Measurements from ENCODE around the gene DDI2. TPM values are rescaled to one million over a fixed set of nuclear protein-coding genes. Genes with fewer than 3 reads are reported as not detected.

The DDI2 gene
- total RNA-seq, 1 experiment from 2014 or later: 9.1 TPM

DNA sequence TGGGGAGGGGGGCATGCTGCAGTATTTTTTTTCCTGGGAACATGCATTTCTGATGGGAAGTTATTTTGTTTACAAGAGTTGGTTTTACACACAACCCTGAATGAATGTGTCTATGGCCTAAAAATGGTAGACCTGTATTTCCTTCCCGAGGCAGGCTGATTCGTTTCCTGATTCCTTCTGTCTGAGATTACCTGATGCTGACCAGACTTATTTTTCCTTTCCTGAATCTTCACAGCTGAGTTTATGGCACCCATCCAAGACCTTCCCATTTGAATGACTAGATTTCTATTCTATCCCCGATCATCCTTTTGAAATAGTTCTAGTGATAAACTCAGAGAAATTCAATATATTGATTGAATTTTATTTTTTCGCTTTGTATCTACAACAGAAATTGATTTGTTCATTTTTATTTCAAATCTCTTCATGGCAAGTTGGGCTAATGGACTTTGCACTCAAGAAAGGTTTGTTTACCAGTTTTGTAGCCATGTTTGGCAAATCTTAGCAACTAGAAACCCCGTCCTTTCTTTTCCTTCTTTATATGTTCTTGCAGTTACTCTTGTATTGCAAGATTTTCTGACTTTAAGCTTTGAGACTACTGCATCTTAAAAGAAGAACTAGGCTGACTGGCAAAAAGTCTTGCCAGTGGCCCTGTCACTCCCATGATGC, 51.0 kb downstream of the DDI2 start:
- no peak overlapping the region for H3K27ac ChIP-seq
- no peaks in the 10 kb centered on the region for H3K36me3 ChIP-seq
- no peak overlapping the region for H3K4me3 ChIP-seq
- no peak for DNase-seq (ENCODE audit: low read depth in 1 of 2, low spot score in 2 of 2)
- no peaks in the 10 kb centered on the region for H3K4me1 ChIP-seq (replicated peaks)
- no peaks in the 10 kb centered on the region for H3K27me3 ChIP-seq (replicated peaks)
- no peaks in the 10 kb centered on the region for H3K9me3 ChIP-seq (replicated peaks)

DNA sequence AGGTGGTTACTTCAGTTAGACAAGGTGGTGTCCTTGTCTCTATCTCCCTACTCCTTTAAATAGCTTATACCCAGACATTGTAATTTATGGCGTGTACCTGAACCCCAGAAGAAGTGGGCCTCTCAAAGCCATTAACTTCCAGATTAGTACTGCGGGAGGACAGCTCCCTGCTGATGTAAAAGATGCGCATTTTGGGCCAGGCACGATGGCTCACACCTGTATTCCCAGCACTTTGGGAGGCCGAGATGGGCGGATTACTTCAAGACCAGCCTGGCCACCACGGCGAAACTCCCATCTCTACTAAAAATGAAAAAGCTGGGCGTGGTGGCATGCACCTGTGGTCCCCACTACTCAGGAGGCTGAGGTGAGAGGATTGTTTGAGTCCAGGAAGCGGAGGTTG, 51.8 kb downstream of the DDI2 start:
- H3K4me1 ChIP-seq (replicated peaks): no peaks in the 10 kb centered on the region
- H3K36me3 ChIP-seq: no peaks in the 10 kb centered on the region
- H3K27ac ChIP-seq: no peak overlapping the region
- no peaks in the 10 kb centered on the region for H3K27me3 ChIP-seq (replicated peaks)
- no peaks in the 10 kb centered on the region for H3K9me3 ChIP-seq (replicated peaks)
- H3K4me3 ChIP-seq: no peak overlapping the region
- no peak for DNase-seq (ENCODE audit: low read depth in 1 of 2, low spot score in 2 of 2)

DNA sequence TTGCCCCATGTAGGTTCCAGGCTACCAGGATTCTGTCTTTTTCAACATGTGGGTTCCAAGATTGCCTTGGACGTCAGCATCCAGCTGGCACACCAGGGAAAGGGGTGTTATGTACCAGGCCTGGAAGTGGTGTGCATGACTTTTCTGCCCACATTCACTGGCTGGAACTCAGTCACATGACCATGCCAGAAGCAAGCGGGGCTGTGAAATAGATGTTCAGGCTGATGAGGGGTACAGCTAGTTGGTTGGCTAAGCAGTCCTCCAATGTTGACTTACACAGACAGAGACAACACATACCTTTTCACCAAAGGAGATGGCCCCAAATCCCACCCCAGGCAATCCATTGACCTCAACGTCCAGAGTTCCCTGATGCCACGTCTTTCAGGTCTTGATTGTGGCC, 52.6 kb downstream of the DDI2 start:
- H3K36me3 ChIP-seq: no peaks in the 10 kb centered on the region
- H3K4me3 ChIP-seq: no peak overlapping the region
- no peak overlapping the region for H3K27ac ChIP-seq
- DNase-seq (ENCODE audit: low read depth in 1 of 2, low spot score in 2 of 2): no peak
- H3K27me3 ChIP-seq (replicated peaks): no peaks in the 10 kb centered on the region
- no peaks in the 10 kb centered on the region for H3K4me1 ChIP-seq (replicated peaks)
- no peaks in the 10 kb centered on the region for H3K9me3 ChIP-seq (replicated peaks)

DNA sequence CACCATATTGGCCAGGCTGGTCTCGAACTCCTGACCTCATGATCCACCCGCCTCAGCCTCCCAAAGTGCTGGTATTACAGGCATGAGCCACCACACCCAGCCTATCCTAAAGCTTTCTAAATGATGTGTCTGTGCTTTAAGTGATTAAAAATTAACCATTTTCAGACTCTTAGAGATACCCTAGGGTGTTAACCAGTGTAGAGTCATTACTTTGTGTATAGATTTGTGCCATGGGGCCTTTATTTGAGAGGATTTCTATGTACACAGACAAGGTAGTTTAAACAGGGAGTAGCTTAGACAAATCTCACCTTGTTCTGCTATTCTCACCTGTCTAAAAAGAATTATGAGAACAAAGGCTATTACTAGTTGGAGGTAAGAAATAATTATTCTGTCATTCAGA, 54.2 kb downstream of the DDI2 start:
- H3K36me3 ChIP-seq: no peaks in the 10 kb centered on the region
- no peak overlapping the region for H3K4me3 ChIP-seq
- no peaks in the 10 kb centered on the region for H3K27me3 ChIP-seq (replicated peaks)
- no peaks in the 10 kb centered on the region for H3K9me3 ChIP-seq (replicated peaks)
- H3K4me1 ChIP-seq (replicated peaks): no peaks in the 10 kb centered on the region
- no peak overlapping the region for H3K27ac ChIP-seq
- no peak for DNase-seq (ENCODE audit: low read depth in 1 of 2, low spot score in 2 of 2)

DNA sequence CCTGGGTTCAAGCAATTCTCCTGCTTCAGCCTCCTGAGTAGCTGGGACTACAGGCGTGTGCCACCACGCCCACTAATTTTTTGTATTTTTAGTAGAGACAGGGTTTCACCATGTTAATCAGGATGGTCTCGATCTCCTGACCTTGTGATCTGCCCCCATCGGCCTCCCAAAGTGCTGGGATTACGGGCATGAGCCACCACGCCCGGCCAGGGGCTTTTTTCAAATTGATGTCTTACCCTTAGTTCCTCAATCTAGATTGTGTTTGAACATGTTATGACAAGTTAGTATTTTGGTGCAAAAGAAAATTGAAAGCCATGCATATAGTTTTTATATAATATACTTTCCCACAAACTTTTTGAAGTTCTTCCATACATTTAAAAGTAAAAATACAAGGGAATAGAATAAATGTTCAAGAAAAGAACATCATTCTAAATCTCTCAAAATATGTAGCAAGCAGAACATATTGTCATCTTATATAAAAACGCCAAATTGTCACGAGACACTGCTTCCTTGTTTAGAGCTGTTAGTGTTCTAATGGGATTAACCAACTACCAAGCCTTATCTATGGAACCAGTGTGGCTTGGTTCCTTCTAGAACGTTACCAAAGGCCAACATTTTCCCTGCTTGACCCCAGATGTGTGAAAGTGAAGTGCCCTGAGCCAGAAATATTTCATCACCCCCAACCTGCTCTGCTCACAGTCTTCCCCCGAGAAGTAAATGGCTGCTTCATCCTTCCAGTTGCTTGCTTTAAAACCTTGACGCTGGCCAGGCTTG, 57.3 kb downstream of the DDI2 start:
- Histone ChIP-seq H3K27ac (no peak overlapping the region), H3K27me3 (replicated peaks) (no peaks in the 10 kb centered on the region), H3K4me1 (replicated peaks) (peaks cover 9% of the 10 kb centered on the region), H3K4me3 (no peak overlapping the region), H3K36me3 (no peaks in the 10 kb centered on the region), H3K9me3 (replicated peaks) (no peaks in the 10 kb centered on the region)
- DNase-seq (ENCODE audit: low read depth in 1 of 2, low spot score in 2 of 2): no peak

DNA sequence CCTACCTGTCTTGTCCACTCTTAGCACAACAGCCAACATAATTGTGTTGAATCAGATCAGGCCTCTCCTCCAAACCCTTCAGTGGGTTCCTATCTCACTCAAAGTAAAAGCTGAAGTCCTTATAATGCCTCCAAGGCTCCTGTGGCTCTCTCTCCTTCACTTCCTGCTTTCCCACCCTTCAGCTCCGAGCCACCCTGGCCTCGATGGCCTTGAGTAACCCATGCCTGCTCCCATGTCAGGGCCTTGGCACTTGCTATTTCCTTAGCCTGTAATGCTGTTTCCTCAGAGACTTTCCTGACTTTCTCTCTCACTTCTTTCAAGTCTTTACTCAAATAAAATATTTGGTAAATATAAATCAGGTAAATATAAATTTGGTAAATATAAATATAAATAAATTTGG, 58.8 kb downstream of the DDI2 start:
- H3K9me3 ChIP-seq (replicated peaks): no peaks in the 10 kb centered on the region
- H3K4me1 ChIP-seq (replicated peaks): peaks cover 23% of the 10 kb centered on the region
- no peak for DNase-seq (ENCODE audit: low read depth in 1 of 2, low spot score in 2 of 2)
- H3K36me3 ChIP-seq: no peaks in the 10 kb centered on the region
- no peak overlapping the region for H3K27ac ChIP-seq
- no peaks in the 10 kb centered on the region for H3K27me3 ChIP-seq (replicated peaks)
- H3K4me3 ChIP-seq: no peak overlapping the region

DNA sequence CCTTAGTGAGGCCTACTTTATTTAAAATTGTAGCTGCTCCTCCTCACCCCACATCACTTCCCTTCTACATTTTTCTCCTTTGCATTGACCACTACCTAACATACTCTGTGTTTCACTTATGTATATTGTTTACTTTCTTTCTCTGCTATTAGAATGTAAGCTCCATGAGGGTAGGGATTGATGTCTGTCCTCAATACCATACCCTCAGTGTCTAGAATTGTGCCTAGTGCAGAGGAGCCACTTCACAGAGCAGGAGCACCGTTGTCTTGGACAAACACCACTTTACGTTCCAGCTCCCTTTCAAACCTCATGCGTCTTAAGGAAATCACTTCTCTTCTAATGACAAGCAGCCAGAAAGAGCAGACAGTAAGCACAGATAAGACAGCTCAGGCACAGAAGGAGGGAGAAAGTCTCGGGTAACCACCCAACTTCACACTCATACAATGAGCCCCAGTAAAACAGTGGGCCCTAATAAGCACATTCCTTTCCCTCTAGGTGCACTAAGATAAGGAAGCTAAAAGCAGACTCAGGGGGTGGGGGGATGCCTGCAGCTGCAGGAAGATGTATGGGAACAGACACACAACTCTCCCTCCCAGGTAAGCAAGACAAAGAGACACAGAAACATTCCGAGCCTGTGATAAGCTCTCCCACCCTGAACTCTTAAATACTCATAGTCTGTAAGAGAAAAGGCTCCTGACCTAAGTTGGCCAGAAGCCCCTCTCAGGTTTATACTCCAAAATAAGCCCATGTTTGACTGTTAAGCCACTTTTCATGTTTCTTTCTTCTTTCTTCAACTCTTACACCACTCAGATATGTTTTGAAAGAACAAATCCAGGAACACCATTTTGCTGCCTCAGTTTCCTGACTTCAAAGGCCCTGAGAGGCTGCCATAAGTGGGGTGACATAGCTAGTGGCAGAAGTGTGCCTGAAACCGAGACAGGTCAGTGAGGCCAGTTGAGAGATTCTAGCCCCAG, 59.7 kb downstream of the DDI2 start:
- Histone ChIP-seq H3K27ac (no peak overlapping the region), H3K4me3 (no peak overlapping the region), H3K4me1 (replicated peaks) (peaks cover 27% of the 10 kb centered on the region), H3K27me3 (replicated peaks) (no peaks in the 10 kb centered on the region), H3K9me3 (replicated peaks) (no peaks in the 10 kb centered on the region), H3K36me3 (no peaks in the 10 kb centered on the region)
- DNase-seq (ENCODE audit: low read depth in 1 of 2, low spot score in 2 of 2): no peak

DNA sequence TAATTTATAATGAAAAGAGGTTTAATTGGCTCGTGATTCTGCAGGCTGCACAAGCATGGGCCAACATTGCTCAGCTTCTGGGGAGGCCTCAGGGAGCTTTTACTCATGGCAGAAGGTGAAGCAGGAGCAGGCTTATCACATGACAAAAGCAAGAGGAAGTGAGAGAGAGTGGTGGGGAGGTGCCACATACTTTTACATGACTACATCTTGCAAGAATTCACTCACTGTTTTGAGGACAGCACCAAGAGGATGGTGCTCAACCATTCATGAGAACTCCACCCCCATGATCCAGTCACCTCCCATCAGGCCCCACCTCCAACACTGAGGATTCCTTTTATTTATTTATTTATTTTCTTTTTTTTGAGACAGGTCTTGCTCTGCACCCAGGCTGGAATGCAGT, 61.3 kb downstream of the DDI2 start:
- Histone ChIP-seq H3K9me3 (replicated peaks) (no peaks in the 10 kb centered on the region), H3K36me3 (no peaks in the 10 kb centered on the region), H3K4me3 (no peak overlapping the region), H3K4me1 (replicated peaks) (peaks cover 27% of the 10 kb centered on the region), H3K27me3 (replicated peaks) (no peaks in the 10 kb centered on the region), H3K27ac (no peak overlapping the region)
- peak; percentile 66 to 78 for DNase-seq (ENCODE audit: low read depth in 1 of 2, low spot score in 2 of 2)

DNA sequence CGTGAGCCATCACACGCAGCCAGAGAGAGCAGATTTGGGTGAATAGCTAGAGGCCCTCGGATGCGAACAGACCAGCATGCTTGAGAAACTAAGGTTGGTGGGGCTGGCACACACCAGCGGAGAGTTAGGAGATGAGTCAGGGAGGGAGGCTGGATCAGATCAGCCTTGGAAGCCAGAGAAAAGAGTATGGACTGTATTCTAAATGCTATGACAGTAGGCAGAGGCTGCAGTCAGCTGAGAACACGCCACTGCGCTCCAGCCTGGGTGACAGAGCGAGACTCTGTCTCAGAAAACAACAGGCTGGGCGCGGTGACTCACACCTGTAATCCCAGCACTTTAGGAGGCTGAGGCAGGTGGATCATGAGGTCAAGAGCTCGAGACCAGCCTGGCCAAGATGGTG, 62.9 kb downstream of the DDI2 start:
- Histone ChIP-seq H3K4me1 (replicated peaks) (peaks cover 30% of the 10 kb centered on the region), H3K27ac (no peak overlapping the region), H3K9me3 (replicated peaks) (no peaks in the 10 kb centered on the region), H3K4me3 (no peak overlapping the region), H3K27me3 (replicated peaks) (no peaks in the 10 kb centered on the region), H3K36me3 (peaks cover 5% of the 10 kb centered on the region)
- no peak for DNase-seq (ENCODE audit: low read depth in 1 of 2, low spot score in 2 of 2)

DNA sequence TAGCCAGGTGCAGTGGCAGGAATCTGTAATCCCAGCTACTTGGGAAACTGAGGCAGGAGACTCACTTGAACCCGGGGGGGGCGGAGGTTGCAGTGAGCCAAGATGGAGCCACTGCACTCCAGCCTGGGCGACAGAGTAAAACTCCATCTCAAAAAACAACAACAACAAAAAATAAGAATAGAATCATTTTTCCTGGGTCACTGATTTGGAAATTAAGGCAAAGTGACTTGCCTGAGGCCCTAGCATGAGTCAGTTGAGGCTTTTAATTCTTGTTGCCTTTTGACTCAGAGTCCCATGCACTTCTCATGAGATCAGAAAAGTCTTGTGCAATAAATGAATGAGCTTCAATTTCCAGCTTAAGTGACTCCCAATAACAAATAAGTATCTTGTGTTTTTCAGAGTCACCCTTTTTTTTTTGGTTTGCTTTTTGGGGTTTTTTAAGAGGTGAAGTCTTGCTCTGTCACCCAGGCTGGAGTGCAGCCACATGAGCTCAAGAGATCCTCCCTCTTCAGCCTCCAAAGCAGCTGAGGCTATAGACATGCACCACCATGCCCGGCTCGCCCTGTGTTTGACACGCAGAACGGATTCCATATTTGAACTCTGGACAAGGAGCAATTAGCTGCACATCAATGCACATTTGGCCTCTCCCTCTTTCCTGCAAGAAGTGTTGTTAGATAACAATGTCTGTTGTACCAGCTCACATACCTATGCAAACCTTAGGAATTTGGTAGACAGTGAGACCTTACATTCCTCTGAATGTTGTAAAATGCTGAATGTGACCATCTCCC, 63.5 kb downstream of the DDI2 start:
- Histone ChIP-seq H3K4me3 (no peak overlapping the region), H3K36me3 (peaks cover 7% of the 10 kb centered on the region), H3K27ac (no peak overlapping the region), H3K4me1 (replicated peaks) (peaks cover 33% of the 10 kb centered on the region), H3K27me3 (replicated peaks) (no peaks in the 10 kb centered on the region), H3K9me3 (replicated peaks) (no peaks in the 10 kb centered on the region)
- no peak for DNase-seq (ENCODE audit: low read depth in 1 of 2, low spot score in 2 of 2)

DNA sequence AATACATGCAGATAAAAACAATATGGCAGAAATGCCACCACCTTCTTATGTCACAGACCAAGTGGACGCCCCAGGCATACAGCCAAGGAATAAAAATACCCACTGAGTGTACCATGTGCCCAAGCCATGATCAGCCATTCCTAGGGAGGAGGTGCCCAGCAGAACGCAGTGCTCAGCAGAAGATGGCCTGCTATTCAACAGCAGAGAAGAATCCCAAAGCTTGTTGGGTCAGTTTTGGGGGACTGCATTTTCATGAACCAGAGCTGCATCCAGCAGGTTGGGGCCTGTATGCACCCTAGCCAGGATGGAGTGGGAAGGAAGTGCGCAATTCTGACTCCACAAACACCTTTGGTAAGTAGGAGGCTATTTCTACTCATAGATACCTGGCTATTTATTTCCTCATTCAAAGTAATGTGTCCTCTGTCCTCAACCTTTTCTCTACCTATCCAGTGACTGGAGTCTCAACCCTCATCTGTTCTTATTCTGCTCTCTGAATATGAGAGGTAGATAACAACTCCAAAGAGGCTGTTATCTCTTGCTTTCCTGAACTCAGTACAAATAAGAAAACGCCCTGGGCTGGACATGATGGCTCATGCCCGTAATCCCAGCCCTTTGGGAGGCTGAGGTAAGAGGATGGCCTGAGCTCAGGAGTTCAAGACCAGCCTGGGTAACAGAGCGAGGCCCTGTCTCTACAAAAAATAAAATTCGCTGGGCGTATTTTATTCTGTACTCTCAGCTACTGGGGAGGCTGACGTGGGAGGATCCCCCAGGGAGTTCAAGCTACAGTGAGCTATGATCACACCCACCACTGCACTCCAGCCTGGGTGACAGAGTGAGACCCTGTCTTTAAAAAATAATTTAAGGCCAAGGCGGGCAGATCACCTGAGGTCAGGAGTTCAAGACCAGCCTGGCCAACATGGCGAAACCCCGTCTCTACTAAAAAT, 64.4 kb downstream of the DDI2 start:
- Histone ChIP-seq H3K4me1 (replicated peaks) (peaks cover 39% of the 10 kb centered on the region), H3K36me3 (peaks cover 10% of the 10 kb centered on the region), H3K4me3 (no peak overlapping the region), H3K27me3 (replicated peaks) (no peaks in the 10 kb centered on the region), H3K9me3 (replicated peaks) (no peaks in the 10 kb centered on the region), H3K27ac (no peak overlapping the region)
- no peak for DNase-seq (ENCODE audit: low read depth in 1 of 2, low spot score in 2 of 2)

DNA sequence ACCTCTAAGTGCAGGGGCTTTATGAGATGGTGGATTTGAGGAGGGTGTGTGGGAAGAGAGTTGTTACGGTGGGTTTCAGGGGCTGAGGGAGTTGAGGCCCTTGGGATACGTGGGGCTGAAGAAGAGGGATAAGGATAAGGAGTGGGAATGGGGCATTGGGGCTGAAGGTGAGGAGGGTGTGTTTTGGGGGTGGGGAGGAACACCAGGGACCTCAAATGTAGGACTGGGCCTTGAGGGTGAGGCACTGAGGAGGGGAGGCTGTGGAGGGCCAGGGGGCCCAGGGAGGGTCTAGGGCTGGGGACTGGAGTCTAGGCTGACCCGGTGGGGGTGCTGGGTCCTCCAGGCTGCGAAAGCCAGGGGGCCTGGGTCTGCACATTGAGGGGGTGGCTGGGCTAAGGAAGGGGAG, 65.7 kb downstream of the DDI2 start:
- Histone ChIP-seq H3K27ac (no peak overlapping the region), H3K4me1 (replicated peaks) (peaks cover 39% of the 10 kb centered on the region), H3K9me3 (replicated peaks) (no peaks in the 10 kb centered on the region), H3K27me3 (replicated peaks) (no peaks in the 10 kb centered on the region), H3K4me3 (no peak overlapping the region), H3K36me3 (peaks cover 17% of the 10 kb centered on the region)
- no peak for DNase-seq (ENCODE audit: low read depth in 1 of 2, low spot score in 2 of 2)

Measured in SJSA1 (cell line).